KOPT-K1 (cell line): Measurements from ENCODE around the gene ITK.

ENCODE experiments used
- H3K27ac ChIP-seq: fragments of 200-600 bp; sonication (generic); 2 replicates; pipeline ENCODE4 v1.5.1; 2016; ENCODE audit warnings: antibody characterized with exemption, mild to moderate bottlenecking, low read depth, low read length; ENCODE audit not compliant: poor library complexity, severe bottlenecking
- H3K36me3 ChIP-seq: fragments of 200-600 bp; sonication (generic); 2 replicates; pipeline ENCODE4 v1.5.1; 2017; ENCODE audit warnings: antibody characterized with exemption, mild to moderate bottlenecking, low read length, moderate library complexity; ENCODE audit not compliant: insufficient read depth
- H3K9me3 ChIP-seq: fragments of 200-600 bp; sonication (generic); 2 replicates; pipeline ENCODE4 v1.5.1; 2017; ENCODE audit warnings: antibody characterized with exemption, low read length, mild to moderate bottlenecking; ENCODE audit not compliant: insufficient read depth, poor library complexity, severe bottlenecking

ITK gene

GRCh38 chr5:157213527-157214243 lies 33.0 kb downstream of the ITK start:
- peak overlapping the region; percentile 93 for H3K27ac ChIP-seq
- no peaks in the 10 kb centered on the region for H3K9me3 ChIP-seq
- peaks cover 96% of the 10 kb centered on the region for H3K36me3 ChIP-seq

GRCh38 chr5:157214415-157214814 lies 33.8 kb downstream of the ITK start:
- Histone ChIP-seq H3K27ac (peak overlapping the region; percentile 93), H3K9me3 (no peaks in the 10 kb centered on the region), H3K36me3 (peaks cover 96% of the 10 kb centered on the region)

GRCh38 chr5:157214861-157215513 lies 34.3 kb downstream of the ITK start:
- peaks cover 96% of the 10 kb centered on the region for H3K36me3 ChIP-seq
- no peaks in the 10 kb centered on the region for H3K9me3 ChIP-seq
- peak overlapping the region; percentile 93 for H3K27ac ChIP-seq

GRCh38 chr5:157215514-157216167 lies 35.0 kb downstream of the ITK start:
- H3K27ac ChIP-seq: peak overlapping the region; percentile 93
- H3K9me3 ChIP-seq: no peaks in the 10 kb centered on the region
- H3K36me3 ChIP-seq: peaks cover 97% of the 10 kb centered on the region

- H3K36me3 ChIP-seq: peaks cover 96% of the 10 kb centered on the region
- no peaks in the 10 kb centered on the region for H3K9me3 ChIP-seq
Measured at GRCh38 chr5:157216391-157217142, 35.9 kb downstream of the ITK start.

GRCh38 chr5:157217289-157218024 lies 36.8 kb downstream of the ITK start:
- Histone ChIP-seq H3K27ac (peak overlapping the region; percentile 93), H3K9me3 (no peaks in the 10 kb centered on the region), H3K36me3 (peaks cover 96% of the 10 kb centered on the region)

More at GRCh38 chr5:157216391-157217142, 35.9 kb downstream of the ITK start:
- peak overlapping the region; percentile 93 for H3K27ac ChIP-seq

GRCh38 chr5:157219491-157220271 lies 39.0 kb downstream of the ITK start:
- Histone ChIP-seq H3K27ac (peak overlapping the region; percentile 93), H3K36me3 (peaks cover 96% of the 10 kb centered on the region), H3K9me3 (no peaks in the 10 kb centered on the region)

GRCh38 chr5:157221959-157222358 lies 41.3 kb downstream of the ITK start:
- Histone ChIP-seq H3K9me3 (no peaks in the 10 kb centered on the region), H3K27ac (peak overlapping the region; percentile 60), H3K36me3 (peaks cover 96% of the 10 kb centered on the region)

GRCh38 chr5:157222506-157223230 lies 42.0 kb downstream of the ITK start:
- Histone ChIP-seq H3K36me3 (peaks cover 98% of the 10 kb centered on the region), H3K9me3 (no peaks in the 10 kb centered on the region), H3K27ac (peak overlapping the region; percentile 60)

- peaks cover 100% of the 10 kb centered on the region for H3K36me3 ChIP-seq
- no peaks in the 10 kb centered on the region for H3K9me3 ChIP-seq
- no peak overlapping the region for H3K27ac ChIP-seq
Measured at GRCh38 chr5:157225469-157226422, 45.1 kb downstream of the ITK start.

GRCh38 chr5:157230610-157231009 lies 50.0 kb downstream of the ITK start:
- Histone ChIP-seq H3K27ac (no peak overlapping the region), H3K36me3 (peaks cover 99% of the 10 kb centered on the region), H3K9me3 (no peaks in the 10 kb centered on the region)

GRCh38 chr5:157232706-157233105 lies 52.1 kb downstream of the ITK start:
- Histone ChIP-seq H3K27ac (peak overlapping the region; percentile 25), H3K9me3 (no peaks in the 10 kb centered on the region), H3K36me3 (peaks cover 99% of the 10 kb centered on the region)
